DOHH2 (cell line): Measurements from ENCODE around the gene ACTR5.

ENCODE experiments used
- EZH2phosphoT487 ChIP-seq: fragments of 200-600 bp; sonication (generic); IDR thresholded peaks from 2 replicates; pipeline ENCODE4 v1.6.1; 2017; ENCODE audit warnings: borderline replicate concordance, mild to moderate bottlenecking, antibody characterized with exemption, low read length, moderate library complexity, mixed read lengths
- TF ChIP-seq, protein P1 (sequence below): fragments of 200-600 bp; sonication (generic); IDR thresholded peaks from one replicate; pipeline ENCODE4 v1.5.1; 2014; ENCODE audit warnings: antibody characterized with exemption, mild to moderate bottlenecking, low read depth, low read length; ENCODE audit not compliant: poor library complexity, severe bottlenecking

DNA sequence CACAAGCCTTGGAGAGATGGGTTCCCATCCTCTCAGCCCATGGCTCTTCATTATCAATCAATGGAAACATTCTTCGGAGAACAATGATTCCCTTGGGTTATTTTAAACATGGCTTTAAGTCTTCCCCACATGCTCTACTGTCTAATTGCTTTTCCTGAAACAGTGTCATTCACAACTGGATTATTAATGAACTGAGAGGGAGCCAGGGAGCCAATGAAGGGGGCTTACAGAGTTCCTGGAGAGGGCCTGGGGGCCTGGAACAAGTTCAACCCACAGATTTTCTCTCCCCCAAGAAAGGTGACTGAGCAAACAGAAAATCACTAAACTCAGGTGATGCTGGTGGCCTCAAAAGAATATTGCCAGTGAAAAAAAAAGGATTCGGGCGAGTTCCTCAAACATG, 56.0 kb downstream of the ACTR5 start:
- TF ChIP-seq, protein P1, sequence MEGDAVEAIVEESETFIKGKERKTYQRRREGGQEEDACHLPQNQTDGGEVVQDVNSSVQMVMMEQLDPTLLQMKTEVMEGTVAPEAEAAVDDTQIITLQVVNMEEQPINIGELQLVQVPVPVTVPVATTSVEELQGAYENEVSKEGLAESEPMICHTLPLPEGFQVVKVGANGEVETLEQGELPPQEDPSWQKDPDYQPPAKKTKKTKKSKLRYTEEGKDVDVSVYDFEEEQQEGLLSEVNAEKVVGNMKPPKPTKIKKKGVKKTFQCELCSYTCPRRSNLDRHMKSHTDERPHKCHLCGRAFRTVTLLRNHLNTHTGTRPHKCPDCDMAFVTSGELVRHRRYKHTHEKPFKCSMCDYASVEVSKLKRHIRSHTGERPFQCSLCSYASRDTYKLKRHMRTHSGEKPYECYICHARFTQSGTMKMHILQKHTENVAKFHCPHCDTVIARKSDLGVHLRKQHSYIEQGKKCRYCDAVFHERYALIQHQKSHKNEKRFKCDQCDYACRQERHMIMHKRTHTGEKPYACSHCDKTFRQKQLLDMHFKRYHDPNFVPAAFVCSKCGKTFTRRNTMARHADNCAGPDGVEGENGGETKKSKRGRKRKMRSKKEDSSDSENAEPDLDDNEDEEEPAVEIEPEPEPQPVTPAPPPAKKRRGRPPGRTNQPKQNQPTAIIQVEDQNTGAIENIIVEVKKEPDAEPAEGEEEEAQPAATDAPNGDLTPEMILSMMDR = no peak
- TF ChIP-seq EZH2phosphoT487 = no peak
